Stimulated activated CD8-positive, alpha-beta memory T cell treated with anti-CD3 and anti-CD28 coated beads, Interleukin-12 subunit alpha, Interleukin-12 subunit beta, amount 100 ng/mL, for 24 hours (primary cell): ENCODE measurements around the gene ZNF683.
"Not testable (repeated sequence)": the region's sequence is repeated elsewhere in the genome, so short reads cannot be mapped to it uniquely, and the experiment has no call there.

Experiments used
- DNase-seq: peaks from one replicate; pipeline ENCODE4 v3.0.0-alpha.2; 2020; ENCODE audit errors: extremely low read depth

ZNF683 gene

DNA sequence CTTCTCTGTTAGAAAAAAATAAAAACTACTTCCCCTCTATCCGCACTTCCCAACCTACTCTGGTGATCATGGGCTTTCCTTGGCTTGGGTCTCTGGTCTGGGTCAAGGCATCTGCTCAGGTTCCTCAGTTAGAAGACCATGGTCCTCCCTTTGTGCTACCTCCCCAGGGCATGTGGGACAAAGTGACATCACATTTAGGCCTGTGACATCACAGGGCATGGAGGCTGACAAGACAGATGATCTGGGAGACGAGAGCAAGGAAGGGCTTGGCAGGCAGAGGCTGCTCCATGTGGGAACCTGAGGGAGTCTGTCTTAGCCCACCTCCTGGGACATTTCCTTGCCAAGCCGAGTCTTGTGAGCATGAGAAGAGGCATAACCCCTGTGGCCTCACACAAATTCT is at the start of gene ZNF683:
Gene ZNF683, minus strand, starts transcription at position 140 of the 400 bp plus-strand sequence. CDS start 4,179 bp downstream, outside the sequence.
- DNase-seq: not testable (repeated sequence)

DNA sequence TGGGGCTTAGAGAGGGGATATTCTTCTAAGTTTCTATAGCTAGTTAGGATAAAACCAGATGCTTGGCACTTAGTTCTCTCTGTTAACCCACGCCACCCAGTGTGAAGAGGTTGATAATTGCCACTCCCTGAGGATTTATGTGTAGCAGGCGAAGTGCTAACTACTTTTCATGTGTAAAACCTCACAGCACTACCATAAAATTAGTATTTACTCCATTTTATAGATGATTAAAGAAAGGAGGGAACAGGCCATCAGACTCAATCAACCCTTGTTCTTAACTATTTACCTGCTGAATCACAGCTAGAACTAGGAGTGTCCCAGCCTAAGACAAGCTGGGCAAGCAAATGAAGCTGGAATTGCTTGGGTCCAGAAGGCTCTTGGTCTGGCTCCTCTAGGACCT is 46.9 kb upstream of the ZNF683 start:
- DNase-seq: no peak

DNA sequence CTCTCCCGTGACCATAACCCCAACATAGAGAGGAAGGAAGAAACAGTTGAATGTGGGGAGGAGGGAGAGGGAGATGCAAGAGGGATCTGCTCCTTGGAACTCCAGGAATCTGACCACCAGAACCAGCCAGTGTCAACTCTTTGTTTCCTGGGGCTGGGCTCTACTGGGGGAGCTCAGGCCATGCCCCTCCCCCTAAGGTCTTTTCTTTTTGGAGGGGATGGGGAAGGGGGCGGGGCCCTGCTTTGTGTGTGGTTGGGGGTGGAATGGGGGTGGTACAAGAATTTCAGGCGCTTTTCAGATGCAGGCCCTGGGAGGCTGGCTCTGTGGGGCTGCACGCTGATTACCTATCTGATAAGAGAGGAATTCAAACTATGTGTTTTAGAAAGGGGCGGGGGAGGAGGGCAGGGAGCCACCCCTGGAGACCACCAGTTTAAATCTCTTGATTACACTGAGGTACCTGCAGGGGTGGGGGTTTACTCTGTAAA is 46.4 kb upstream of the ZNF683 start:
- DNase-seq: no peak

GRCh38 chr1:26417111-26417759 is 44.7 kb upstream of the ZNF683 start:
- DNase-seq: peak; percentile 59

DNA sequence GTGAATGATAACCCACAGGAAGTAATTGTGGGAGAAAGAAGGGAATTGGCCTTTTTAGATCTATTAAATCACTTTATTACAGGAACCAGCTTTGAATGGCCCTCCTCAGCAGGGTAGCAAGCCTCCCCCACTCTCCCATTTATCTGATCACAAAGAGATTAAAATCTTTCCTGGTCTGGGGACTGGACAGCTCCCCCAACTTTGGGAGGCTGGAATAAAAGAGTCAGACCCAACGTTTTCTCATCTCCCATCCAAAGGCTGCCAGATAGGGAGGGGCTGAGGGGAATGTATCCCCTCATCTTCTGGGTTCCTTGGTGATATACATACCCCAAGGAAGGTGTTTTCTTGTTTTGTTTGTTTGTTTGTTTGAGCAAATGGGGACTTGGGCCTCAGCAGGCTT is 40.5 kb upstream of the ZNF683 start:
- no peak for DNase-seq

- DNase-seq: no peak
These were observed 39.8 kb upstream of the ZNF683 start for GRCh38 chr1:26412180-26412840.

- no peak for DNase-seq
These were observed 39.1 kb upstream of the ZNF683 start for GRCh38 chr1:26411624-26412074.

- no peak for DNase-seq
These were observed 38.4 kb upstream of the ZNF683 start, which contains the start of gene LIN28A for GRCh38 chr1:26410706-26411623. Gene LIN28A, plus strand, starts transcription at chr1:26410817. Its CDS starts 75 bp downstream, at chr1:26410892.

- DNase-seq: no peak
These were observed 36.7 kb upstream of the ZNF683 start for GRCh38 chr1:26409191-26409807.

- peak; percentile 32 for DNase-seq
These were observed 36.1 kb upstream of the ZNF683 start for GRCh38 chr1:26408604-26409003.

- DNase-seq: no peak
These were observed 32.8 kb upstream of the ZNF683 start for GRCh38 chr1:26405281-26405915.

DNA sequence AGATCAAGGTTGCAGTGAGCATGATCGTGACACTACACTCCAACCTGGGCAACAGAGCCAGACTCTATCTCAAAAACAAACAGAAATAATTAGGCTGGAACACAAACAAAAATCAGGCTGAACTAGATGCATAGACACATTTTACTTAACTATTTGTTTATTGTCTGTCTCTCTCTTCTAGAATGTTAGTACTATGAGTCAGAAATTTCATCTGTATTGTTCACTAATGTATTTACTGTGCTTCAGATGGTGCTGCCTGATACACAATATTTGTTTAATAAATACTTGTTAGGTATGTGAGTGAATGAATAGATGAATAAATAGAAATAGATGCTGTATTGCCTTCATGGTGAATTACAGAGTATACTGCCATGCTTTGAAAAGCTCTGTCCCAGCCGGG is 32.1 kb upstream of the ZNF683 start:
- no peak for DNase-seq

DNA sequence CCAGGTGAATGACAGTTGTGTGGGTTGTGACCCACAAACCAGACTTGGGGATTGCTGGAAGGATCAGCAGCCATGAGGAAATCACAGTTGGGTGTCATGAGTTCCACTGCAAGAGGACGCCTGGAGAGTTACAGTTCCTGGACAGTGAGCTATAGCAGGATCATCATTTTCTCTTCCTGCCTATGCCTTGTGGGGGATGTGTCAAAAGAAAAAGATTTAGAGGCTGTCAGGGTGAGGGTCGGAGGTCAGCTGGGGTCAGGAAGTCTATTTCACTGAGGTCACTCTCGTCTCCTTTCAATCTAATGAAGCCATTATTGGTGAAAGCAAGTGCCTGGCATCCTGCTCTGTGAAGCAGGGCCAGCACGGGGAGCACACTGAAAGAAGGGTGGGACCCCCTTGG is 31.1 kb upstream of the ZNF683 start:
- no peak for DNase-seq

GRCh38 chr1:26401891-26402290 is 29.3 kb upstream of the ZNF683 start:
- DNase-seq: no peak

DNA sequence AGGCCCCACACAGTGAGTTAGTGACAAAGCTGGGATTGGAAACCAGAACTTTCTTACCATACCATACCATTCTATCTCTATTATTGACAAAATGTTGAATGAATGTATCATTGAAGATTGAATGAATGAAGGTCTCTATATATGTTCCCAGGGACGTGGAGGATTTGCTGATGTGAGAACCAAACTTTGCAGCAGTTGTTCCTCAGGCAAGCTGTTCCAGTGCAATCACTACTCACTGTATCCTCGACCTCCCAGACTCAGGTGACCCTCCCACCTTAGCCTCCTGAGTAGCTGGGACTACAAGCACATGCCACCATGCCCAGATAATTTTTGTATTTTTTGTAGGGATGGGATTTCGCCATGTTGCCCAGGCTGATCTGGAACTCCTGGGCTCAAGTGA is 26.5 kb upstream of the ZNF683 start:
- no peak for DNase-seq

GRCh38 chr1:26395754-26396153 is 23.2 kb upstream of the ZNF683 start:
- DNase-seq: no peak

DNA sequence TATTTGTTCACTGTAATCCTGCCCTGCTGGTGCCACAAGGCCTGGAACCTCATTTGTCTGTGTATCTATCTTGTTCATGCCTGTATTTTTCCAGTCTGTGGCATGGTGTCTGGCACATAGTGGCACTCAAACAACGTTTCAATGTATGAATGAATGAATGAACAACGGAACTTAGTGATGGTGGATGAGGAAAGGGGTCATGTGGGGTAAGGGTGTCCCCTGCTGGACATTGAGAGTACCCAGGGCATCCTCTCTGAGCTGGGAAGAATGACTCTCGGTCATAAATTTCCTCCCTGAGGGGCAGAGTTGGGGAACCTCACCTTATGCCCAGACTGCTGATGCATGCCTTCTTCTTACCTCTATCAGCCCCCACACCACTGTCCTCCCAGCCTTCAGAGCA is 18.9 kb upstream of the ZNF683 start:
- no peak for DNase-seq

DNA sequence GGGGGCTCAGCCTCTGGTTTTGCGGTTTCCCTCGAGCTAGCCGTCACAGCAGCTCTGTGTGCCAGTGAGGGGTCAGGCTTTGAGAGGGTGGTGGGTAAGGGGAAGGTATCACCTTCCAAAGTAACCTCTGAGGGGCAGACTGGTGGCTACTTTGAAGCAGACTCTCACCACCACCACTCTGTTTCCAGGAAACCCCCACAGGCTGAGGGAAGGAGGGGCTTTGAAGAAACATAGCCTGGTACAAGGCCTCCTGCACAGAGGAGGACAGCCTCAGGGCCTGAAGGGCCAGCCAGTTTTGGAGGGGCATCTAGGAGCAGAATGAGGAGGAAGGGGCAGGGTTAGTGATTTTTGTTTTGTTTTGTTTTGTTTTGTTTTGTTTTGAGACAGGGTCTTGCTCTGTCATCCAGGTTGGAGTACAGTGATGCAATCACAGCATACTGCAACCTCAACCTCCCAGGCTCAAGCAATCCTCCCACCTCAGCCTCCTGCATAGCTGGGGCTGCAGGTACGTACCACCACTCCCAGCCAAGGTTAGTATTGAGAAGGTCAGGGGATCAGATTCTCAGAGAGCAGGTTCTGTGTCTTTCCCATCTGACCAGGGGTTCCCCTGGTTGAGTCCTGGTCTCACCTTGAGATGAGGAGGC is 17.2 kb upstream of the ZNF683 start:
- no peak for DNase-seq

DNA sequence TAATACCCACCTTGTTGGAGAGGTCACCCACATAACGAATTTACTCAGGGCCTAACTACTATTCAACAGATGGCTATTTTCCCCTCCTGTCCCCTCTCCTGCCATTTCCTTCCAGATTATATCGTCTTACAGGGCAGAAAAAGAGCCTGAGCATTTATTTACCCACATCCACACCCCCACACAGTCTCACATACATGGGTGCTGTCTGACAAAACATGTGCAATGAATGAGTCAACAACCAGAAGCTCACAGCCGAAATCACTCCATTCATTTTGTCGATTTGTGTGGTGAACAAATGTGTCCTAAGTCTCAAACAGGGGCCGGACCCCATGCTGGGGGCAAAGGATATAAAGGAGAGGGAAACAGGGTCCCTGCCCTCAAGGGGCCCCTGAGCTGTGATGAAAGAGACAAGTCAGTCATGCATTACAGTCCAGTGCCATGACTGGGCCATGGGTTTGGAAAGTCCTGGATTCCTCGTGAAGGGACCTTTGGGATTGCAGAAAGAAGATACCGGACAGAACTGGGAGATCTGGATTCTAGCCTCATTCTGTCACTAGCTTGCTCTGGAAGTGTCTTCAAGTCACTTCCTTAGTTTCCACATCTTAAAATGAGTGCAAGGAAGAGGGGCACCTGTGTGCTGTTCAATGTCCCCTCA is 16.4 kb upstream of the ZNF683 start:
- no peak for DNase-seq

DNA sequence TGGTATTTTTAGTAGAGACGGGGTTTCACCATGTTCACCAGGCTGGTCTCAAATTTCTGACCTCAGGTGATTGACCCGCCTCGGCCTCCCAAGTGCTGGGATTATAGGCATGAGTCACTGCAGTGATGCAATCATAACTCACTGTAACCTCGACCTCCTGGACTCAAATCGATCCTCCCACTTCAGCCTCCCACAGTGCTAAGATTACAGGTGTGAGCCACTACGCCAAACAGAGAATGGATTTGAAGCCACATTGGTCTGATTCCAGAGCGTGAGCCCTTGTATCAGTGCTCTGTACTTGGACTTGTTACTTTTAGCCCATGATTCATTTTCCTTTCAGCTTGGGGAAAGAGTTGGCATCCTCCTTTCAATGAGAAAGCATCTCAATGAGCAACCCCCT is 14.9 kb upstream of the ZNF683 start:
- DNase-seq: no peak
